H1 (cell line): ENCODE measurements around the gene NPFFR2. TPM values are rescaled to one million over a fixed set of nuclear protein-coding genes. Genes with fewer than 3 reads are reported as not detected.

Experiments
- CHD1 ChIP-seq: IDR thresholded peaks from 2 replicates; pipeline ENCODE4 v1.6.1; 2012; ENCODE audit warnings: low read depth, low read length, improper control_type of control experiment
- polyA plus RNA-seq, 7 experiments: library from polyadenylated mRNA; depleted of rRNA in 3 of 7; stranded (reverse) in 5 of 7; unstranded in 2 of 7; fragments of >200 nt in 5 of 7; fragments of 200-250 nt in 2 of 7; gene quantifications; 1 replicate in 5 of 7; 2 replicates in 1 of 7; 4 replicates in 1 of 7; pipeline versions ENCODE4 v1.2.1 to v1.2.3, GENCODE V29; 2011 to 2013; ENCODE audit warnings: missing spikeins in 2 of 7, mixed read lengths in 2 of 7
- total RNA-seq: library from RNA; stranded (reverse); fragmentation: NEBNext Ultra II Directional; extraction: Animal tissue kit (Norgen Biotek cat#: 25700); gene quantifications from 2 replicates; pipeline ENCODE4 v1.2.1, GENCODE V29; 2021

Gene NPFFR2
- total and polyA plus RNA-seq, 2 of the 8 experiments (the other 6 are each of a cell fraction or from before 2014, with no cell fraction given) = 0.26 to 0.53 TPM

GRCh38 chr4:71995297-71995696, 36.5 kb upstream of the NPFFR2 start (continued):
- no peak for TF ChIP-seq CHD1
